A673 (cell line): ENCODE results near the gene HEMK1. TPM values are rescaled to one million over a fixed set of nuclear protein-coding genes. Genes with fewer than 3 reads are reported as not detected.

Experiments used
- BruUV-seq: library from RNA; stranded (reverse); fragments of 400-500 nt; replicated peaks from 2 replicates; lab custom pipeline; 2021; lab: Mats Ljungman, UMichigan
- CTCF ChIA-PET: fragments of 300-600 bp; sonication (Branson Sonifier 250); formaldehyde crosslinking; loops from one replicate; lab custom pipeline; 2022; ENCODE audit warnings: antibody characterized with exemption; lab: Charles Lee
- POLR2A ChIA-PET: fragments of 300-600 bp; sonication (Branson Sonifier 250); formaldehyde crosslinking; loops from one replicate; lab custom pipeline; 2022; ENCODE audit warnings: antibody characterized with exemption; ENCODE audit not compliant: low non-redundant PET; lab: Charles Lee
- DNase-seq: peaks from one replicate; pipeline ENCODE4 v3.0.0-alpha.2; 2015; ENCODE audit warnings: low spot score
- H3K27ac ChIP-seq: fragments of 200-600 bp; sonication (generic); 2 replicates; pipeline ENCODE4 v1.5.1; 2016; ENCODE audit warnings: mixed run types, low read depth, mild to moderate bottlenecking, mixed read lengths, antibody characterized with exemption, low read length; ENCODE audit not compliant: poor library complexity, severe bottlenecking
- H3K27me3 ChIP-seq: fragments of 200-600 bp; sonication (generic); replicated peaks from 2 replicates; pipeline ENCODE4 v1.6.1; 2017; ENCODE audit warnings: mixed run types, low read depth, mild to moderate bottlenecking, mixed read lengths, antibody characterized with exemption, low read length; ENCODE audit not compliant: insufficient read depth, poor library complexity
- H3K36me3 ChIP-seq: fragments of 200-600 bp; sonication (generic); 2 replicates; pipeline ENCODE4 v1.6.1; 2016; ENCODE audit warnings: mixed run types, mild to moderate bottlenecking, mixed read lengths, antibody characterized with exemption, low read length; ENCODE audit not compliant: insufficient read depth, poor library complexity, severe bottlenecking
- H3K4me1 ChIP-seq: fragments of 200-600 bp; sonication (generic); 2 replicates; pipeline ENCODE4 v1.6.1; 2017; ENCODE audit warnings: mixed run types, mild to moderate bottlenecking, mixed read lengths, antibody characterized with exemption, low read length; ENCODE audit not compliant: insufficient read depth, poor library complexity, severe bottlenecking
- H3K4me3 ChIP-seq: fragments of 200-600 bp; sonication (generic); 2 replicates; pipeline ENCODE4 v1.5.1; 2016; ENCODE audit warnings: low read depth, mixed run types, mild to moderate bottlenecking, mixed read lengths, low read length; ENCODE audit not compliant: poor library complexity, severe bottlenecking
- H3K9me3 ChIP-seq: fragments of 200-600 bp; sonication (generic); 2 replicates; pipeline ENCODE4 v1.6.1; 2016; ENCODE audit warnings: mixed run types, low read depth, mild to moderate bottlenecking, mixed read lengths, antibody characterized with exemption, low read length; ENCODE audit not compliant: poor library complexity, severe bottlenecking
- CTCF ChIP-seq: fragments of 300-800, 200-600 bp; sonication (generic); conservative IDR thresholded peaks from 2 replicates; pipeline ENCODE4 v1.5.1; 2017; ENCODE audit warnings: low read depth, mild to moderate bottlenecking, antibody characterized with exemption, low read length, moderate library complexity, mixed read lengths
- EZH2 ChIP-seq: fragments of 200-600 bp; sonication (generic); IDR thresholded peaks from 2 replicates; pipeline ENCODE4 v1.6.1; 2017; ENCODE audit warnings: borderline replicate concordance, low read depth, mild to moderate bottlenecking, mixed read lengths, antibody characterized with exemption, low read length; ENCODE audit not compliant: poor library complexity, severe bottlenecking
- intact Hi-C: fragments of 100-400 bp; cut with micrococcal nuclease; formaldehyde crosslinking; loops from one replicate; pipeline ENCODE4 v1.10.0; 2022; ENCODE audit not compliant: unreplicated experiment
- total RNA-seq: library from RNA; stranded (reverse); gene quantifications from 2 replicates; pipeline ENCODE4 v1.2.3, GENCODE V29; 2021

The HEMK1 gene
- total RNA-seq, 1 experiment from 2014 or later: 5.7 TPM

- intact Hi-C loops: loop anchor here (5.0 kb wide), 2 partner anchors 167 to 187 kb away; partner anchors contain the start of genes CYB561D2 and NPRL2
- Histone ChIP-seq H3K36me3 (no peaks in the 10 kb centered on the region), H3K27me3 (no peaks in the 10 kb centered on the region), H3K4me1 (no peaks in the 10 kb centered on the region), H3K27ac (no peak overlapping the region), H3K9me3 (no peaks in the 10 kb centered on the region), H3K4me3 (no peak overlapping the region)
- DNase-seq: no peak
- TF ChIP-seq EZH2 (no peak), CTCF (no peak)
- ChIA-PET CTCF (no interaction called here), POLR2A (no interaction called here)
- no TSS peak for BruUV-seq
Observed at GRCh38 chr3:50539356-50540286, 29.7 kb upstream of the HEMK1 start.

DNA sequence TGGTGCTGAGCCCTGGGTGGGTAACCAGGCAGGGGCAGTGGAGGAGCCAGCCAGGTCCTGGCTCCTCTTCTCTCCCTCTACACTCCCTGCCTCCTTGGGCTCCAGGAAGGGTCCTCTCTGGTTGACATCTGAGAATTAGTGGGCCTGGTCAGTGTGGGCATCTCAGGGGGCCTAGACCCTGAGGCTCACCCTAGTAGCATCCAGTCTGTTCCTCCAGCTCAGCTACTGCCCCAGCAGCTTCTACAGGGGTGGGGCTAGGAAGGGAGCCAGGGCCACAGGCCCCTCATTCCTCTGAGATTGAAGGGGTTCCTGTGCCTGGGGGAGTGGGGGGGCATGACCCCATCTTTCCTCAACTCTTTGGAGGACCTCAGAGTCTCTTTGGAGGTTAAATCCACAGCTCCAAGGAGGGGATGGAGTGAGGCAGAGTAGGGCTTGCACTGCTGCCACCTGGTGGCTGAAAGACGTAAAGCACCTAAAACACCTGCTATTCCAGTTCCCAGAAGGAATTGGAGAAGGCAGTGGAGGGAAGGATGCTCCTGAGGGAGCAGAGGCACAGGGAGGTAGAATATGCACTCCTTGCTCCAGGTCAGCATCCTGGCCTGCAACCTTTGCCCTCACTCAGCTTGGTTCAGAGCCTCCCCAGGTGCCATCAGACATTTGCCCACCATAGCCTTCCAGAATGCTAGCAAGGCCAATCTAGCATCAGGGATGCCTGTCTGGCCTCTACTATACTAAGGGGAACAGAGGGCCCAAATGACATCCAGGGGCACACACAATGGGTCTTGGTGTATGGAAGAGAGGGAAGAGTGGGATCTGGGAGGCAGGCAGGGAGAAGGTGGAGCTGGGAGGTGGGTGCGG lies 26.9 kb upstream of the HEMK1 start:
- TF ChIP-seq CTCF (peak; percentile 67), EZH2 (no peak)
- BruUV-seq: no TSS peak
- H3K4me3 ChIP-seq: no peak overlapping the region
- no peaks in the 10 kb centered on the region for H3K4me1 ChIP-seq
- no peaks in the 10 kb centered on the region for H3K36me3 ChIP-seq
- intact Hi-C loops: loop anchor here (2.0 to 5.0 kb wide), 3 partner anchors 106 to 190 kb away; partner anchors contain the start of genes CYB561D2 and NPRL2
- POLR2A ChIA-PET: no interaction called here
- CTCF ChIA-PET: interaction anchor here (0.5 to 1.2 kb wide), 3 partner anchors 106 to 195 kb away, joined by 3 to 11 read pairs (median 3); no protein-coding TSS in a partner anchor
- H3K27ac ChIP-seq: no peak overlapping the region
- no peaks in the 10 kb centered on the region for H3K27me3 ChIP-seq
- no peaks in the 10 kb centered on the region for H3K9me3 ChIP-seq
- DNase-seq: peak; percentile 48

DNA sequence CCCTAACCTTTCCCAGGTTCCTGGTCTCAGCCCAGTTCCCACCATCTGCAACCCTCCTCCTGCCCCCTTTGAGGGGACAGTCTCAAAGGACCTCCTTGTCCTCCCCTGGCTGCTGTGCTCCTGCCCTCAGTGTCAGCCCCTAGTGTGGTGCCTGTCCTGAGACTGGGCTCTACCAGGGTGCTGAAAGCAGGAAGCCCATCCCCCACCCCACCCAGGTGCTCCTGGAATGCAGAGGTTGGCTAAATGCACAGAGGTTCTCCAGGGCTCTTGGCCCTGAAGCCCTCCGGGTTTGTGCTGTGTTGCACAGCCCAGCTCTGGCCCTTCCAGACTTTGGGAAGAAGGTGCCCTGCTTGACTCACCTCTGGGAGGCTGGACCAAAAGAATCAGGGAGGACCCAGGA lies 23.5 kb upstream of the HEMK1 start:
- no peak for DNase-seq
- H3K36me3 ChIP-seq: no peaks in the 10 kb centered on the region
- no peaks in the 10 kb centered on the region for H3K27me3 ChIP-seq
- no peaks in the 10 kb centered on the region for H3K9me3 ChIP-seq
- ChIA-PET CTCF (no interaction called here), POLR2A (no interaction called here)
- BruUV-seq: no TSS peak
- intact Hi-C loops: no loop called here
- H3K4me3 ChIP-seq: no peak overlapping the region
- no peaks in the 10 kb centered on the region for H3K4me1 ChIP-seq
- TF ChIP-seq EZH2 (no peak), CTCF (no peak)
- H3K27ac ChIP-seq: no peak overlapping the region
